Measurements from ENCODE around the gene PFAS. TPM values are rescaled to one million over a fixed set of nuclear protein-coding genes. Genes with fewer than 3 reads are reported as not detected.

Gene PFAS
- total RNA-seq, 2 donors from 2014 or later = 13.6 to 61.7 TPM

DNA sequence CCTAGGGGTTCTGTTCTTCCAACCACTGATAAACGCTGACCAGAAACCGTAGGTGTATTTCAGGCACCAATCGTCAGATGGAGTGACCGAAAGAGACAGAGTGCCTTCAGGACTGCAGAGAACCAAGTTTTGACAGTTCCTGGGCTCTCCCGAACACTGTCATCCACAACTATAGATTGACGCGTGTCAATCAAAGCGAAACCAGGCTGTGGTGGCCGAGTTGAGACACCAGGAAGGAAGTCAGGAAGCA is 26.8 kb upstream of the PFAS start:
- Histone ChIP-seq H3K9me3 (no peaks in the 10 kb centered on the region), H3K36me3 (no peaks in the 10 kb centered on the region), H3K9ac (ENCODE audit: low read depth in 2 of 2, low read length in 2 of 2) (peak overlapping the region; percentile 85 to 99), H3K4me1 (peaks cover 10% of the 10 kb centered on the region), H3K27me3 (no peaks in the 10 kb centered on the region), H3K27ac (peak overlapping the region; percentile 91), H3K4me3 (peak overlapping the region; percentile 51)
- TF ChIP-seq, protein P1, sequence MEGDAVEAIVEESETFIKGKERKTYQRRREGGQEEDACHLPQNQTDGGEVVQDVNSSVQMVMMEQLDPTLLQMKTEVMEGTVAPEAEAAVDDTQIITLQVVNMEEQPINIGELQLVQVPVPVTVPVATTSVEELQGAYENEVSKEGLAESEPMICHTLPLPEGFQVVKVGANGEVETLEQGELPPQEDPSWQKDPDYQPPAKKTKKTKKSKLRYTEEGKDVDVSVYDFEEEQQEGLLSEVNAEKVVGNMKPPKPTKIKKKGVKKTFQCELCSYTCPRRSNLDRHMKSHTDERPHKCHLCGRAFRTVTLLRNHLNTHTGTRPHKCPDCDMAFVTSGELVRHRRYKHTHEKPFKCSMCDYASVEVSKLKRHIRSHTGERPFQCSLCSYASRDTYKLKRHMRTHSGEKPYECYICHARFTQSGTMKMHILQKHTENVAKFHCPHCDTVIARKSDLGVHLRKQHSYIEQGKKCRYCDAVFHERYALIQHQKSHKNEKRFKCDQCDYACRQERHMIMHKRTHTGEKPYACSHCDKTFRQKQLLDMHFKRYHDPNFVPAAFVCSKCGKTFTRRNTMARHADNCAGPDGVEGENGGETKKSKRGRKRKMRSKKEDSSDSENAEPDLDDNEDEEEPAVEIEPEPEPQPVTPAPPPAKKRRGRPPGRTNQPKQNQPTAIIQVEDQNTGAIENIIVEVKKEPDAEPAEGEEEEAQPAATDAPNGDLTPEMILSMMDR (IDR thresholded peaks at IDR 0.05) = no peak
- intact Hi-C loops (cut with DNase I) = loop anchor here (2.0 kb wide), 1 partner anchor 36 kb away; no protein-coding TSS in a partner anchor
- no peak for DNase-seq

DNA sequence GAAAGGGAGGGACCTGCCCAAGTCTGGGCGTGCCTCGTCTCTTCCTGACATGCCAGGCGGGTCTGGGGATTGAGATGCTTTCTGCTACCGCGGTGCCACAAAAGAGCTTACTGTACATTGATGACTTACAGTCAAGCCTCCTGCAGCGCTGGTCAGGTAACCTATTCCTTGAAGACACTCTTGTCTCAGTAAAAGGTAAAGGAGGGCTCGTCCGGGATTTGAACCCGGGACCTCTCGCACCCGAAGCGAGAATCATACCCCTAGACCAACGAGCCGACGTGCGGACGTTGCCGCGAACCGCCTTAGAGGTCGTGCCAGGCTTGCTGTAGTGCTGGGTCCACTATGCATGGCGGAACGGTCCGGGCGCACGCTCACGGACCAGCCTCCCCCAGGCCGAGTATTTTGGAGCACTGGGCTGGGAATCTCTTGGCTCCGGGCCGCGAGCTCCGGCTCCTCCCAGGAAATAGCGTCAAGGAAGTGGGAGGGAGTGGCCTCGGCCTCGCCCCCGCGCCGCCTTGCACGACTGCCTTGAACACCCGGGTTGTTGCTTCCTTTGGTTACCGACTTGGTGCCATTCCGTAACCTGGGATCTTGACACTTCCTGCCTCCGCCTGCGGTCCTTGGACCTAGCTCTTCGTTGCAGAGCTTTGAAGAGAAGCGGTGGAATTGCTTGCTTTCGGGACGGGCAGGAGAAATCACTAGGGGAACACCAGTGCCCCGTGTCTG is 26.3 kb upstream of the PFAS start:
- DNase-seq = peak; percentile 93
- Histone ChIP-seq H3K27me3 (no peaks in the 10 kb centered on the region), H3K9ac (ENCODE audit: low read depth in 2 of 2, low read length in 2 of 2) (peak overlapping the region; percentile 85 to 99), H3K4me1 (peaks cover 10% of the 10 kb centered on the region), H3K4me3 (peak overlapping the region; percentile 51), H3K27ac (peak overlapping the region; percentile 91), H3K9me3 (no peaks in the 10 kb centered on the region), H3K36me3 (no peaks in the 10 kb centered on the region)
- intact Hi-C loops (cut with DNase I) = loop anchor here (2.0 kb wide), 1 partner anchor 36 kb away; no protein-coding TSS in a partner anchor
- TF ChIP-seq, protein P1 (IDR thresholded peaks at IDR 0.05) = no peak

DNA sequence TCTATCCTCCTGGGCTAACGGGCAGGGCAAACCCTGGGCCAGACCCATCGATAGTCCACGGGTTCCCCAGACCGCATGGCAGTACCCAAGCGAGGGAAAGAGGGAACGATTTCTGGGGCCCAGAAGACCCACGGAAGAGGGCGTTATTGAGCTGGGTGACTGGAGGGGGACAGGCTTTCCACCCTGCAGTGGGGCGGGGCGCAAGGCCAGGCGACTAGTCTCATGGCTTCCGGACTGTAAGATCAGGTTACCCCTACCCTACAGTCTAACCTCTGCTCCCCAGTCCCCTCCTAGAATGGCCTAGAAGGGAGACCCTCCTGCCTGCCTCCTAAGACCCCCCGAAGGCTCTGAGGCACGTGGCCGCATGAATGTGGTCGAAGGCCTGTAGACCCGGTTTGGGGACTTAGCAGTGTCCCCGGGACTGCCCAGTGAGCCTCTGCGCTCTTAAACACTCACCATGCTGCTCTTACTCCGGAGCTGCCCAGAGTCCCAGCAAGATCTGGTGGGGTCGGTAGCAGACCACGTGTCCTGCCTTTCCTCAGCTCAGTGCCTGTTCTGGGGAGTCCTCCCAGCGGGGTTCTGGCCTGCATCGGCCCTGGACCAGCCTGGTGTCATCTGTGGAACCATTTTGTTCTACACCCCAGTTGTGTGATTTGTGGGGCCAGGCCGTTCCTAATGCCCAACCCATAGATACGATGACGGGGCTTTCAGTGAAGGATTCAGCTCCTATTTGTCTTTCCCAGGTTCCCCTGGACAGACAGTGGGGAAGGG is 25.5 kb upstream of the PFAS start:
- peak overlapping the region; percentile 51 for H3K4me3 ChIP-seq
- peak; percentile 77 for DNase-seq
- H3K27ac ChIP-seq = peak overlapping the region; percentile 91
- no peaks in the 10 kb centered on the region for H3K27me3 ChIP-seq
- H3K4me1 ChIP-seq = peaks cover 7% of the 10 kb centered on the region
- peak overlapping the region; percentile 85 to 99 for H3K9ac ChIP-seq (ENCODE audit: low read depth in 2 of 2, low read length in 2 of 2)
- H3K36me3 ChIP-seq = no peaks in the 10 kb centered on the region
- no peaks in the 10 kb centered on the region for H3K9me3 ChIP-seq
- TF ChIP-seq, protein P1 (IDR thresholded peaks at IDR 0.05) = no peak
- intact Hi-C loops (cut with DNase I) = loop anchor here (2.0 kb wide), 1 partner anchor 37 kb away; no protein-coding TSS in a partner anchor

DNA sequence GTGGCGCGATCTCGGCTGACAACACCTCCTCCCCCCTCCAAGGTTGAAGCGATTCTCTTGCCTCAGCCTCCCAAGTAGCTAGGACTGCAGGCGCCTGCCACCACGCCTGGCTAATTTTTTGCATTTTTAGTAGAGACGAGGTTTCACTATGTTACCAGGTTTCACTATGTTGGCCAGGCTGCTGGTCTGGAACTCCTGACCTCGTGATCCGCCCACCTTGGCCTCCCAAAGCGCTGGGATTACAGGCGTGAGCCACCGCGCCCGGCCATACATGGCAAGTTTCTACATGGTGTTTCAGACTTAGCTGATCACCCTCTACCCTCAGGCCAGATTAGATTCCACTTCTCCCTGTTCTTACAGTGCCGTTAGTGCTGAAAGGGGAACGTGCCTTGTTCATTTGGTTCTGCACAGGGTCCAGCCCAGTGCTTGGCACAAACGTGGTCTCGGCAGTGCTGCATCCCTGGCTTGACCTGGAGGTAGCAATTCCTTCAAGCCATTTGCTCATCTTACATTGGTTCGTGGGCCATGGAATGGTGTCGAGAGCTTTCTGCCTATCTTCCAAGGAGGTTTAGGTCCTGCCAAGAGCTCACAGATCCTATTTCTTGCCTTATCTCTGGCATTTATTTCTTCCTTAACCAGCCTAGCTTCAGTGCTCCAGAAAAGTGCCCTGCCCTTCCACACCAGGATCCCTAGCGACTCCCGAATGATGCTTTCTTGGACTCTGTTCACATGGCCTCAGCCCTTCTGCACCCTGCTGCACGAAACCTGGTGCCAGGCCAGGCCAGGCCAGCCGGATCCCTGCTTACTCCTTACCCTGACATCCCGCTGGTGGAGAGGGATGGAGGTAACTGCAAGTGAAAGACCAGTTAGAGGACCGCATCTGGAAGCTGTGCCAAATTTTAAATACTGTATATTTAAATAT is 23.9 kb upstream of the PFAS start:
- Histone ChIP-seq H3K9me3 (no peaks in the 10 kb centered on the region), H3K27ac (no peak overlapping the region), H3K27me3 (no peaks in the 10 kb centered on the region), H3K4me1 (peaks cover 7% of the 10 kb centered on the region), H3K36me3 (no peaks in the 10 kb centered on the region), H3K9ac (ENCODE audit: low read depth in 2 of 2, low read length in 2 of 2) (no peak overlapping the region), H3K4me3 (no peak overlapping the region)
- peak; percentile 30 for DNase-seq
- TF ChIP-seq, protein P1 (IDR thresholded peaks at IDR 0.05) = no peak
- intact Hi-C loops (cut with DNase I) = no loop called here
